SK-N-SH treated with all-trans-retinoic acid at 6 μM for 48 hours (cell line): ENCODE data around the gene GUCY1B1.
A peak's percentile ranks its signal among the peaks of the same experiment; 100 is the strongest.

Experiments
- ATAC-seq: fragments of 200-7000 bp; cut with Tn5 transposase; 3 replicates; pipeline ENCODE4 v1.9.1; 2020; ENCODE audit warnings: mild to moderate bottlenecking, moderate library complexity
- ARNTL ChIP-seq: fragments of 450-650 bp; formaldehyde crosslinking; IDR thresholded peaks from 2 replicates; pipeline ENCODE4 v1.5.0; 2020; ENCODE audit warnings: low read depth, mild to moderate bottlenecking, moderate library complexity, borderline replicate concordance
- BACH2 ChIP-seq: fragments of 250-450 bp; sonication (Bioruptor Pico); IDR thresholded peaks from 2 replicates; pipeline ENCODE4 v1.9.0; 2021; ENCODE audit warnings: mild to moderate bottlenecking, borderline replicate concordance
- CREB5 ChIP-seq: fragments of 250-450 bp; sonication (Bioruptor Pico); IDR thresholded peaks from 2 replicates; pipeline ENCODE4 v1.5.1; 2020; ENCODE audit warnings: low read depth, mild to moderate bottlenecking, moderate library complexity
- CSDC2 ChIP-seq: fragments of 250-450 bp; sonication (Bioruptor Pico); IDR thresholded peaks from 2 replicates; pipeline ENCODE4 v1.5.0; 2020; ENCODE audit warnings: mild to moderate bottlenecking, moderate library complexity
- CSRNP3 ChIP-seq: fragments of 250-450 bp; sonication (Bioruptor Pico); IDR thresholded peaks from 2 replicates; pipeline ENCODE4 v1.5.1; 2021; ENCODE audit warnings: mild to moderate bottlenecking, moderate library complexity
- ESRRG ChIP-seq: fragments of 250-450 bp; sonication (Bioruptor Pico); IDR thresholded peaks from 2 replicates; pipeline ENCODE4 v1.6.1; 2021; ENCODE audit warnings: mild to moderate bottlenecking
- GLIS3 ChIP-seq: fragments of 250-450 bp; sonication (Bioruptor Pico); IDR thresholded peaks from 2 replicates; pipeline ENCODE4 v1.5.0; 2020; ENCODE audit warnings: mild to moderate bottlenecking, moderate library complexity
- ISL1 ChIP-seq: fragments of 250-450 bp; sonication (Bioruptor Pico); IDR thresholded peaks from 2 replicates; pipeline ENCODE4 v2.1.2; 2022; ENCODE audit warnings: mild to moderate bottlenecking, moderate library complexity
- OSR1 ChIP-seq: fragments of 250-450 bp; sonication (Bioruptor Pico); IDR thresholded peaks from 2 replicates; pipeline ENCODE4 v1.8.0; 2022; ENCODE audit warnings: moderate library complexity, mild to moderate bottlenecking, inconsistent platforms
- PATZ1 ChIP-seq: fragments of 250-450 bp; sonication (Bioruptor Pico); IDR thresholded peaks from 2 replicates; pipeline ENCODE4 v1.8.0; 2020; ENCODE audit warnings: mild to moderate bottlenecking, moderate library complexity, borderline replicate concordance
- POU6F1 ChIP-seq: fragments of 250-450 bp; sonication (Bioruptor Pico); IDR thresholded peaks from 2 replicates; pipeline ENCODE4 v1.8.0; 2021; ENCODE audit warnings: low read depth, mild to moderate bottlenecking, moderate library complexity, borderline replicate concordance
- PPARA ChIP-seq: fragments of 250-450 bp; sonication (Bioruptor Pico); IDR thresholded peaks from 2 replicates; pipeline ENCODE4 v1.5.0; 2020; ENCODE audit warnings: mild to moderate bottlenecking, borderline replicate concordance
- RARB ChIP-seq: fragments of 250-450 bp; sonication (Bioruptor Pico); IDR thresholded peaks from 2 replicates; pipeline ENCODE4 v1.8.0; 2021; ENCODE audit warnings: mild to moderate bottlenecking, moderate library complexity
- SNAI2 ChIP-seq: fragments of 250-450 bp; sonication (Bioruptor Pico); IDR thresholded peaks from 2 replicates; pipeline ENCODE4 v1.5.0; 2020; ENCODE audit warnings: mild to moderate bottlenecking, moderate library complexity
- TCF4 ChIP-seq: fragments of 250-450 bp; sonication (Bioruptor Pico); IDR thresholded peaks from 2 replicates; pipeline ENCODE4 v1.8.0; 2021; ENCODE audit warnings: mild to moderate bottlenecking, moderate library complexity, borderline replicate concordance
- TOX ChIP-seq: fragments of 250-450 bp; sonication (Bioruptor Pico); IDR thresholded peaks from 2 replicates; pipeline ENCODE4 v1.8.0; 2021; ENCODE audit warnings: mild to moderate bottlenecking, moderate library complexity, borderline replicate concordance
- ZC3H10 ChIP-seq: fragments of 250-450 bp; sonication (Bioruptor Pico); IDR thresholded peaks from 2 replicates; pipeline ENCODE4 v1.5.1; 2021; ENCODE audit warnings: mild to moderate bottlenecking, moderate library complexity
- ZFP3 ChIP-seq: fragments of 250-450 bp; sonication (Bioruptor Pico); IDR thresholded peaks from 2 replicates; pipeline ENCODE4 v1.5.0; 2020; ENCODE audit warnings: mild to moderate bottlenecking, moderate library complexity
- ZFP30 ChIP-seq: fragments of 450-650 bp; formaldehyde crosslinking; IDR thresholded peaks from 2 replicates; pipeline ENCODE4 v1.5.0; 2022; ENCODE audit warnings: mild to moderate bottlenecking, moderate library complexity
- ZNF565 ChIP-seq: fragments of 450-650 bp; formaldehyde crosslinking; conservative IDR thresholded peaks from 2 replicates; pipeline ENCODE4 v1.5.0; 2020; ENCODE audit warnings: low read depth, mild to moderate bottlenecking, moderate library complexity
- ZNF70 ChIP-seq: fragments of 450-650 bp; formaldehyde crosslinking; IDR thresholded peaks from 2 replicates; pipeline ENCODE4 v1.5.0; 2020; ENCODE audit warnings: mild to moderate bottlenecking, moderate library complexity
- ZNF8 ChIP-seq: fragments of 450-650 bp; formaldehyde crosslinking; IDR thresholded peaks from 2 replicates; pipeline ENCODE4 v1.5.0; 2020; ENCODE audit warnings: mild to moderate bottlenecking, moderate library complexity

Gene GUCY1B1

GRCh38 chr4:155758481-155759371 is at the start of gene GUCY1B1:
Gene GUCY1B1, plus strand, starts transcription at chr4:155759021. Its CDS starts 120 bp downstream, at chr4:155759141.
- TF ChIP-seq SNAI2 (no peak), OSR1 (CRISPR knock-in tag) (no peak), ZC3H10 (CRISPR knock-in tag) (no peak), TOX (CRISPR knock-in tag) (no peak), ZFP3 (CRISPR knock-in tag) (0 out of 2 replicates have a peak, but pooled peaks have one; percentile 22)
- peak; percentile 99 for ATAC-seq

- TF ChIP-seq GLIS3 (no peak), ZNF565 (CRISPR knock-in tag) (no peak), ZC3H10 (CRISPR knock-in tag) (no peak), ESRRG (CRISPR knock-in tag) (no peak), ARNTL (CRISPR knock-in tag) (no peak), PPARA (no peak), OSR1 (CRISPR knock-in tag) (no peak), CSRNP3 (CRISPR knock-in tag) (no peak), TCF4 (CRISPR knock-in tag) (no peak), ZNF70 (no peak), TOX (CRISPR knock-in tag) (no peak), POU6F1 (no peak)
- no peak for ATAC-seq
These were observed 48.9 kb upstream of the GUCY1B1 start for GRCh38 chr4:155709918-155710317.

GRCh38 chr4:155711556-155711955 is 47.3 kb upstream of the GUCY1B1 start:
- TF ChIP-seq OSR1 (CRISPR knock-in tag): no peak
- no peak for TF ChIP-seq RARB (CRISPR knock-in tag)
- no peak for TF ChIP-seq PATZ1 (CRISPR knock-in tag)
- no peak for TF ChIP-seq ZNF70
- TF ChIP-seq ZC3H10 (CRISPR knock-in tag): no peak
- TF ChIP-seq ARNTL (CRISPR knock-in tag): no peak
- no peak for TF ChIP-seq CREB5 (CRISPR knock-in tag)
- no peak for TF ChIP-seq ISL1 (CRISPR knock-in tag)
- TF ChIP-seq BACH2 (CRISPR knock-in tag): no peak
- TF ChIP-seq ZNF8: no peak
- TF ChIP-seq TOX (CRISPR knock-in tag): no peak
- TF ChIP-seq ZFP3 (CRISPR knock-in tag): no peak
- no peak for TF ChIP-seq GLIS3
- no peak for TF ChIP-seq CSRNP3 (CRISPR knock-in tag)
- TF ChIP-seq CSDC2 (CRISPR knock-in tag): no peak
- no peak for TF ChIP-seq TCF4 (CRISPR knock-in tag)
- no peak for TF ChIP-seq ZNF565 (CRISPR knock-in tag)
- TF ChIP-seq PPARA: no peak
- no peak for TF ChIP-seq ZFP30 (CRISPR knock-in tag)
- TF ChIP-seq SNAI2: no peak
- ATAC-seq: no peak
